Mesodermal cell (in vitro differentiated cells): ENCODE data around the gene STIM1.

Source experiments
- H3K27ac ChIP-seq: 2 replicates; pipeline ENCODE4 v1.7.0; 2013; ENCODE audit warnings: mild to moderate bottlenecking, low read depth, low read length, moderate library complexity; ENCODE audit not compliant: severe bottlenecking
- H3K36me3 ChIP-seq: 2 replicates; pipeline ENCODE4 v1.7.1; 2013; ENCODE audit warnings: mild to moderate bottlenecking, low read length, moderate library complexity; ENCODE audit not compliant: control insufficient read depth, insufficient read depth
- H3K4me1 ChIP-seq: one replicate; pipeline ENCODE4 v1.7.1; 2013; ENCODE audit warnings: mild to moderate bottlenecking, low read length; ENCODE audit not compliant: insufficient read depth, control insufficient read depth, poor library complexity, severe bottlenecking
- H3K4me3 ChIP-seq: 2 replicates; pipeline ENCODE4 v1.7.0; 2013; ENCODE audit warnings: low read length, control low read depth, mild to moderate bottlenecking; ENCODE audit not compliant: insufficient read depth, poor library complexity, severe bottlenecking; ENCODE audit errors: extremely low read depth
- H3K9me3 ChIP-seq: 2 replicates; pipeline ENCODE4 v1.7.1; 2013; ENCODE audit warnings: mild to moderate bottlenecking, low read length, moderate library complexity; ENCODE audit not compliant: control insufficient read depth
- WGBS, 2 experiments: methylation state at CpG; one replicate each; pipeline ENCODE4 v1.1.5; 2013; ENCODE audit warnings: missing lambda C conversion rate in 2 of 2; ENCODE audit not compliant: insufficient coverage in 2 of 2; 5-methylcytosine and 5-hydroxymethylcytosine counted together

Gene STIM1

DNA sequence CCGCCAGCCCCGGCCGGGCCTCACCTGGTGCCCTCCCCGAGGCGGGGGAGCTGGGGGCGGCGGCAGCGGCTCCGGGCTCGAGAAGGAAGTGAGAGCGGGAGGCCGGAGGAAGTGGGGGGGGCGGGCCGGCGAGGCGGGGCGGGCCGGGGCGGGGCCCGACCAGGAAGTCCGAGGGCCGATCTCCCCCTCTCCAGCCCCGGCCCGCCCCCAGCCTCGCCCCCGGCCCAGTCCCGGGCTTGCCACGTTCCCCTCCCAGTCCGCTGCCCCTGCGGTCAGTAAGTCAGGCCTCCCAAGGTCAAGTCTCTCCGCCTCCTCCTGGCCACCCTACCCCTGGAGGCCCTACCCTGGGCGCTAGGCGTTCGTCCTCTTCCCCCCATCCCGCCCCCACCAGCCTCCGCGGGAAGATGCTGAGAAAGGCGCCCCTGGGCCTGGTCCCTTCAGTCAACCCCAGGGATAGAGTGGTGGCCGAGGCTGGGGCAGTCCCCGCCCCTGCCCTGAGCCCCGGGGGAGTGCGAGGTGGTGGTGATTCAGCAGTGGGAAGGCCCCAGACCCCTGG lies 14.5 kb upstream of the STIM1 start, which contains the start of gene RHOG:
Gene RHOG, minus strand, starts transcription at position 90 of the 556 bp plus-strand sequence. CDS start 12,821 bp downstream, outside the sequence.
- peak within 1 kb of the TSS; percentile 80 for H3K4me3 ChIP-seq
- H3K27ac ChIP-seq = peak within 1 kb of the TSS; percentile 81
- no peaks in the 10 kb centered on the region for H3K9me3 ChIP-seq
- H3K36me3 ChIP-seq = peaks cover 19% of the 10 kb centered on the region
- whole genome bisulfite sequencing, 2 experiments = 0% methylated on average over 4 to 9 of the region's 42 CpGs
- peaks cover 22% of the 10 kb centered on the region for H3K4me1 ChIP-seq

- peaks cover 16% of the 10 kb centered on the region for H3K36me3 ChIP-seq
- H3K9me3 ChIP-seq = no peaks in the 10 kb centered on the region
- WGBS, 2 experiments = 27 to 28% methylated on average over 36 to 38 of the region's 44 CpGs
- H3K4me1 ChIP-seq = peaks cover 22% of the 10 kb centered on the region
- H3K4me3 ChIP-seq = peak overlapping the region; percentile 80
- peak overlapping the region; percentile 81 for H3K27ac ChIP-seq
Measured at GRCh38 chr11:3841426-3842350, 13.8 kb upstream of the STIM1 start.

DNA sequence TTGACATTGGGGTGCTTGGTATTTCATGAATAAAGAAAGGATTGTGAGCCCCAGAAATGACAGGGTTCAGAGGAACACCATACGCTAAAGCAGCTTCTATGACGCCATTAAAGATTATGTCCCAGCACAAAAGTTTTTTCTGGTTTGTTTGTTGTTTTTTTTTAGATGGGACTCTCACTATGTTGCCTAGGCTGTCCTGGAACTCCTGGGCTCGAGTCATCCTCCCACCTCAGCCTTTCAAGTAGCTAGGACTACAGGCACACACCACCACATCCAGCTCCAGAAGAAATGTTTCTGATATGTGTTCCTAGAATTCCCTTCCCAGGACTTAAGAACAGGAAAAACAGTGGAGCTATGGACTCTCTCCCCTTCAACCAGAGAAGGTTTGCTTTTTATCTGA lies 12.1 kb upstream of the STIM1 start:
- H3K4me1 ChIP-seq = peaks cover 7% of the 10 kb centered on the region
- 94% methylated on average over 2 of the region's 3 CpGs; no CpG with 5 or more reads in 1 of the 2 experiments for WGBS, 2 experiments
- no peak overlapping the region for H3K27ac ChIP-seq
- H3K9me3 ChIP-seq = no peaks in the 10 kb centered on the region
- H3K36me3 ChIP-seq = peaks cover 5% of the 10 kb centered on the region
- H3K4me3 ChIP-seq = no peak overlapping the region

GRCh38 chr11:3845246-3845645 lies 10.2 kb upstream of the STIM1 start:
- WGBS, 2 experiments = 80 to 100% methylated on average over 1 of the region's 1 CpG
- Histone ChIP-seq H3K9me3 (no peaks in the 10 kb centered on the region), H3K4me1 (no peaks in the 10 kb centered on the region), H3K27ac (no peak overlapping the region), H3K36me3 (no peaks in the 10 kb centered on the region), H3K4me3 (no peak overlapping the region)

GRCh38 chr11:3845670-3846069 lies 9.8 kb upstream of the STIM1 start:
- Histone ChIP-seq H3K9me3 (no peaks in the 10 kb centered on the region), H3K27ac (no peak overlapping the region), H3K36me3 (no peaks in the 10 kb centered on the region), H3K4me1 (no peaks in the 10 kb centered on the region), H3K4me3 (no peak overlapping the region)
- 90% methylated on average over 2 of the region's 3 CpGs; no CpG with 5 or more reads in 1 of the 2 experiments for WGBS, 2 experiments

GRCh38 chr11:3849297-3849874 lies 6.1 kb upstream of the STIM1 start:
- no peaks in the 10 kb centered on the region for H3K36me3 ChIP-seq

GRCh38 chr11:3853545-3853842 lies 2.0 kb upstream of the STIM1 start:
- Histone ChIP-seq H3K27ac (no peak overlapping the region), H3K4me1 (peaks cover 16% of the 10 kb centered on the region), H3K4me3 (no peak overlapping the region), H3K36me3 (no peaks in the 10 kb centered on the region), H3K9me3 (no peaks in the 10 kb centered on the region)
- 100% methylated on average over 1 of the region's 1 CpG; no CpG with 5 or more reads in 1 of the 2 experiments for WGBS, 2 experiments

More at GRCh38 chr11:3849297-3849874, 6.1 kb upstream of the STIM1 start:
- 65 to 67% methylated on average over 7 of the region's 10 CpGs for WGBS, 2 experiments
- H3K4me3 ChIP-seq = no peak overlapping the region
- H3K27ac ChIP-seq = no peak overlapping the region
- H3K4me1 ChIP-seq = peaks cover 5% of the 10 kb centered on the region
- no peaks in the 10 kb centered on the region for H3K9me3 ChIP-seq

DNA sequence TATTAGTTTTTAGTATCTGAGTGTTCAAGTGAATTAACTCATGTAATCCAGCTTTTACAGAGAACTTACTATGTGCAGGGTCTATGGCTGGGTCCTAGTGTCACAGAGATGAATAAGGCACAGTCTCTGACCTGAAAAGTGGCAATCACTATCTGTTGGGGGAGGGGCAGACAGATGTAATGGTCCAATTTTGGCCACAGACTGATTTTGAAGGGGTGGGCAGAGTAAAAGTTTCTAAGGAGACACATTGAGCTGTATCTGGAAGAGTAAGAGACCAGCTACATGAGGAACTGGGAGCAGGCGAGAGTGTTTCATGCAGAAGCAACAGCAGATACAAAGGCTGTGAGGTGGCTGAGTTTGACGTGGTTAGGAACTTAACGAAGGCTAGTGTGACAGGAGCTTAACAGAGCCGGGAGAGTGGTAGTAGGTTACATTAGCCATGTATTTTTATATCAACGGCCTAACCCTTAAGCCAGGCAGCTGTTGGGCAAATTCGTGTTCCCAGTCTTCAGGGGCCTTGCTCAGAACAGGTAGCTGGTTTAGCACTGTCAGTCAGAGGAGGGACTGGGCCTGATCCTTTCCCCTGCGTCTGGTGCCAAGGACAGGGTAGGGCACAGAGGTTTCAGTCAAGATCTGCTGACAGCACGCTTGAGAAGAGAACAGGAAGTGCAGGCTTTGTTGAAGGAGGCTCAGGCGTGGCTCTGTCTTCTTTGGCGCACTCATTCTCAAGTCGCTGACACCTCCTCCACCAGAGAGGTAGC lies 1.4 kb upstream of the STIM1 start:
- Histone ChIP-seq H3K4me3 (no peak overlapping the region), H3K27ac (no peak overlapping the region)
- 80 to 82% methylated on average over 8 of the region's 11 CpGs for WGBS, 2 experiments

DNA sequence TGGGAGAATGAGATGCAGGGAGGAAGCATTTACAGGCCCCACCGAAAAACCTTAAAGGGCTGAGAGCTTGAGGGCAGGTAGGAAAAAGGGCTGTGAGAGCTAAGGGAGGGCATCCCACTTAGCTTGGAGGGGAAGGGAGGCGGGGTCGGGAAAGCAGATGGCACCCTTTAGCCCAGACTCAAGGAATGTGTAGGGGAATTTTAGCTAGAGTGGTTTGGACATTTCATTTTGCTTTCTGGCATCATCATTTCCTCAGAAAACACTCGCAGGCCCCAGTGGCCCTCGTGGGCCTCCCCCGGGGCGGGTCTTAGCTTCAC lies 846 bp upstream of the STIM1 start:
- Histone ChIP-seq H3K36me3 (no peaks in the 10 kb centered on the region), H3K27ac (no peak overlapping the region), H3K4me3 (peak overlapping the region; percentile 67), H3K4me1 (peaks cover 20% of the 10 kb centered on the region), H3K9me3 (no peaks in the 10 kb centered on the region)
- 4 to 17% methylated on average over 5 to 6 of the region's 7 CpGs for WGBS, 2 experiments

More for the DNA sequence above, 1.4 kb upstream of the STIM1 start:
- Histone ChIP-seq H3K4me1 (peaks cover 17% of the 10 kb centered on the region), H3K9me3 (no peaks in the 10 kb centered on the region), H3K36me3 (no peaks in the 10 kb centered on the region)

GRCh38 chr11:3855808-3856491 lies 486 bp downstream of the STIM1 start:
- Histone ChIP-seq H3K36me3 (no peaks in the 10 kb centered on the region), H3K27ac (peak overlapping the region; percentile 36), H3K9me3 (no peaks in the 10 kb centered on the region), H3K4me3 (peak overlapping the region; percentile 67), H3K4me1 (peaks cover 25% of the 10 kb centered on the region)
- WGBS, 2 experiments = 11 to 14% methylated on average over 25 to 39 of the region's 40 CpGs
